Type B pancreatic cell (in vitro differentiated cells): ENCODE results near the gene JAK1. TPM values are rescaled to one million over a fixed set of nuclear protein-coding genes. Genes with fewer than 3 reads are reported as not detected.

ENCODE experiments used
- DNase-seq: peaks from one replicate; pipeline ENCODE4 v3.0.0; 2021; ENCODE audit warnings: mixed read lengths; ENCODE audit not compliant: unreplicated experiment; ENCODE audit errors: extremely low spot score
- H3K27ac Mint-ChIP-seq: 2 replicates; pipeline ENCODE4 v1.8.0; 2021; ENCODE audit warnings: mild to moderate bottlenecking, mixed read lengths
- H3K27me3 Mint-ChIP-seq: 2 replicates; pipeline ENCODE4 v1.8.0; 2021; ENCODE audit warnings: mixed read lengths
- H3K36me3 Mint-ChIP-seq: 2 replicates; pipeline ENCODE4 v1.8.0; 2021; ENCODE audit warnings: mixed read lengths
- H3K4me1 Mint-ChIP-seq: one replicate; pipeline ENCODE4 v1.8.0; 2021; ENCODE audit warnings: mixed read lengths; ENCODE audit not compliant: unreplicated experiment
- H3K4me3 Mint-ChIP-seq: 2 replicates; pipeline ENCODE4 v1.8.0; 2021; ENCODE audit warnings: mild to moderate bottlenecking, mixed read lengths
- H3K9me3 Mint-ChIP-seq: 2 replicates; pipeline ENCODE4 v1.8.0; 2021; ENCODE audit warnings: mixed read lengths
- CTCF ChIP-seq: fragments of 200-600 bp; sonication (generic); conservative IDR thresholded peaks from 2 replicates; pipeline ENCODE4 v1.5.0; 2021; ENCODE audit warnings: antibody characterized with exemption, mild to moderate bottlenecking
- long read RNA-seq: library from polyadenylated mRNA; unstranded; transcript quantifications from one replicate; pipeline ENCODE4 v2.0.0, GENCODE V29; 2020
- total RNA-seq: library from RNA; stranded (reverse); gene quantifications from 2 replicates; pipeline ENCODE4 v1.2.1, GENCODE V29; 2021; ENCODE audit warnings: low replicate concordance

Gene JAK1
- 54.8 and 57.2 TPM in 2 replicates for total RNA-seq
- long read RNA-seq, partial matches to known transcripts = 50 of 50 reads
- long read RNA-seq, other reads (novel, unspliced or antisense) = 0 of 50 reads

- TF ChIP-seq CTCF = peak; percentile 32
- Mint-ChIP-seq H3K27me3 (peaks cover 6% of the 10 kb centered on the region), H3K9me3 (no peaks in the 10 kb centered on the region), H3K4me3 (peak within 1 kb of the TSS; percentile 97), H3K36me3 (no peaks in the 10 kb centered on the region), H3K4me1 (peaks cover 27% of the 10 kb centered on the region), H3K27ac (peak within 1 kb of the TSS; percentile 98)
- peak; percentile 90 for DNase-seq
Measured at GRCh38 chr1:64966158-64966971, at the start of gene JAK1. JAK1 (minus strand) TSS chr1:64966549; CDS start chr1:64886264, 80,285 bp downstream.

GRCh38 chr1:65014321-65014720, 48.0 kb upstream of the JAK1 start:
- H3K4me3 Mint-ChIP-seq = no peak overlapping the region
- H3K27me3 Mint-ChIP-seq = no peaks in the 10 kb centered on the region
- H3K9me3 Mint-ChIP-seq = peaks cover 8% of the 10 kb centered on the region
- H3K4me1 Mint-ChIP-seq = no peaks in the 10 kb centered on the region
- no peak overlapping the region for H3K27ac Mint-ChIP-seq
- DNase-seq = no peak
- no peaks in the 10 kb centered on the region for H3K36me3 Mint-ChIP-seq
- no peak for TF ChIP-seq CTCF

GRCh38 chr1:65011983-65012382, 45.6 kb upstream of the JAK1 start:
- no peaks in the 10 kb centered on the region for H3K36me3 Mint-ChIP-seq
- peaks cover 8% of the 10 kb centered on the region for H3K9me3 Mint-ChIP-seq
- DNase-seq = no peak
- H3K27ac Mint-ChIP-seq = no peak overlapping the region
- no peaks in the 10 kb centered on the region for H3K4me1 Mint-ChIP-seq
- H3K27me3 Mint-ChIP-seq = no peaks in the 10 kb centered on the region
- TF ChIP-seq CTCF = no peak
- no peak overlapping the region for H3K4me3 Mint-ChIP-seq

GRCh38 chr1:65009724-65010420, 43.5 kb upstream of the JAK1 start:
- no peak for DNase-seq
- H3K27me3 Mint-ChIP-seq = peaks cover 10% of the 10 kb centered on the region
- H3K27ac Mint-ChIP-seq = no peak overlapping the region
- no peak overlapping the region for H3K4me3 Mint-ChIP-seq
- H3K9me3 Mint-ChIP-seq = peaks cover 8% of the 10 kb centered on the region
- no peak for TF ChIP-seq CTCF
- H3K36me3 Mint-ChIP-seq = no peaks in the 10 kb centered on the region
- no peaks in the 10 kb centered on the region for H3K4me1 Mint-ChIP-seq

GRCh38 chr1:65009176-65009575, 42.8 kb upstream of the JAK1 start:
- H3K27ac Mint-ChIP-seq = no peak overlapping the region
- peaks cover 7% of the 10 kb centered on the region for H3K9me3 Mint-ChIP-seq
- no peak for TF ChIP-seq CTCF
- H3K4me1 Mint-ChIP-seq = no peaks in the 10 kb centered on the region
- no peak for DNase-seq
- H3K4me3 Mint-ChIP-seq = no peak overlapping the region
- no peaks in the 10 kb centered on the region for H3K36me3 Mint-ChIP-seq
- H3K27me3 Mint-ChIP-seq = peaks cover 17% of the 10 kb centered on the region
